Stomach smooth muscle (tissue), 2 donors: Measurements from ENCODE around the gene ADAM21.
A peak's percentile ranks its signal among the peaks of the same experiment; 100 is the strongest.
"Not testable (repeated sequence)": the region's sequence is repeated elsewhere in the genome, so short reads cannot be mapped to it uniquely, and the experiment has no call there.

Source experiments
- H3K27ac ChIP-seq: one replicate; pipeline ENCODE4 v1.7.0; 2013; ENCODE audit warnings: mild to moderate bottlenecking, low read length, inconsistent platforms
- H3K27me3 ChIP-seq, 2 donors: one replicate each; pipeline ENCODE4 v1.7.0; 2013; ENCODE audit warnings: low read length in 2 of 2; ENCODE audit not compliant: insufficient read depth in 2 of 2, control insufficient read depth in 1 of 2
- H3K36me3 ChIP-seq, 2 donors: one replicate each; pipeline ENCODE4 v1.7.0; 2013; ENCODE audit warnings: low read length in 2 of 2; ENCODE audit not compliant: control insufficient read depth in 2 of 2, insufficient read depth in 2 of 2
- H3K4me1 ChIP-seq: one replicate; pipeline ENCODE4 v1.7.0; 2013; ENCODE audit warnings: low read length; ENCODE audit not compliant: control insufficient read depth, insufficient read depth
- H3K4me3 ChIP-seq, 2 donors: one replicate each; pipeline ENCODE4 v1.7.0; 2013; ENCODE audit warnings: low read length in 2 of 2
- H3K9ac ChIP-seq, 2 donors: one replicate each; pipeline ENCODE4 v1.7.0; 2013; ENCODE audit warnings: low read length in 2 of 2, mild to moderate bottlenecking in 1 of 2
- H3K9me3 ChIP-seq, 2 donors: one replicate each; pipeline ENCODE4 v1.7.0; 2013; ENCODE audit warnings: low read length in 2 of 2; ENCODE audit not compliant: control insufficient read depth in 2 of 2
- donor health status: healthy.
- donor health status: Pancreatic carcinoma.

The ADAM21 gene

GRCh38 chr14:70451874-70452273 lies at the start of gene ADAM21:
Gene ADAM21, plus strand, starts transcription at chr14:70452174. Its CDS starts 5,326 bp downstream, at chr14:70457500.
- Histone ChIP-seq H3K4me1 (no peaks in the 10 kb centered on the region), H3K27ac (no peak within 1 kb of the TSS), H3K27me3 (no peaks in the 10 kb centered on the region), H3K9me3 (no peaks in the 10 kb centered on the region), H3K4me3 (no peak within 1 kb of the TSS), H3K36me3 (no peaks in the 10 kb centered on the region), H3K9ac (no peak within 1 kb of the TSS)

- not testable (repeated sequence) for H3K9me3 ChIP-seq, H3K27me3 ChIP-seq, H3K36me3 ChIP-seq, H3K9ac ChIP-seq, H3K27ac ChIP-seq, H3K4me3 ChIP-seq, H3K4me1 ChIP-seq
Observed at GRCh38 chr14:70403335-70403734, 48.6 kb upstream of the ADAM21 start.

- not testable (repeated sequence) for H3K27ac ChIP-seq, H3K9ac ChIP-seq, H3K9me3 ChIP-seq, H3K27me3 ChIP-seq, H3K4me1 ChIP-seq, H3K4me3 ChIP-seq, H3K36me3 ChIP-seq
Observed at GRCh38 chr14:70406216-70406615, 45.8 kb upstream of the ADAM21 start.

GRCh38 chr14:70407621-70408020 lies 44.4 kb upstream of the ADAM21 start:
- Histone ChIP-seq H3K9me3 (no peaks in the 10 kb centered on the region), H3K27me3 (no peaks in the 10 kb centered on the region), H3K4me3 (no peak overlapping the region), H3K36me3 (peaks cover 3 to 5% of the 10 kb centered on the region in 2 donors), H3K4me1 (no peaks in the 10 kb centered on the region), H3K27ac (no peak overlapping the region), H3K9ac (no peak overlapping the region)

GRCh38 chr14:70415788-70416187 lies 36.2 kb upstream of the ADAM21 start:
- Histone ChIP-seq H3K9ac (peak overlapping the region in 1 of 2 donors; percentile 25), H3K9me3 (no peaks in the 10 kb centered on the region), H3K4me3 (peak overlapping the region; percentile 45 to 97), H3K27me3 (no peaks in the 10 kb centered on the region), H3K36me3 (peaks cover 0 to 2% of the 10 kb centered on the region in 2 donors), H3K4me1 (peaks cover 3% of the 10 kb centered on the region), H3K27ac (no peak overlapping the region)

- Histone ChIP-seq H3K9ac (peak overlapping the region; percentile 89 to 92), H3K4me1 (peaks cover 3% of the 10 kb centered on the region), H3K27ac (peak overlapping the region; percentile 38), H3K27me3 (no peaks in the 10 kb centered on the region), H3K9me3 (no peaks in the 10 kb centered on the region), H3K36me3 (peaks cover 0 to 2% of the 10 kb centered on the region in 2 donors), H3K4me3 (peak overlapping the region; percentile 97)
Observed at GRCh38 chr14:70416338-70416724, 35.6 kb upstream of the ADAM21 start.

- H3K27ac ChIP-seq: peak within 1 kb of the TSS; percentile 38
- no peaks in the 10 kb centered on the region for H3K27me3 ChIP-seq
Observed at GRCh38 chr14:70416725-70417349, 35.1 kb upstream of the ADAM21 start, which contains the start of gene SYNJ2BP. Gene SYNJ2BP, minus strand, starts transcription at chr14:70417090. Its CDS starts 127 bp downstream, at chr14:70416963.

GRCh38 chr14:70419270-70419931 lies 32.6 kb upstream of the ADAM21 start:
- not testable (repeated sequence) for H3K27me3 ChIP-seq, H3K4me1 ChIP-seq, H3K4me3 ChIP-seq, H3K36me3 ChIP-seq, H3K27ac ChIP-seq, H3K9ac ChIP-seq, H3K9me3 ChIP-seq

More at GRCh38 chr14:70416725-70417349, 35.1 kb upstream of the ADAM21 start, which contains the start of gene SYNJ2BP:
- Histone ChIP-seq H3K9ac (peak within 1 kb of the TSS; percentile 89 to 92), H3K9me3 (no peaks in the 10 kb centered on the region), H3K36me3 (peaks cover 0 to 2% of the 10 kb centered on the region in 2 donors), H3K4me1 (peaks cover 3% of the 10 kb centered on the region), H3K4me3 (peak within 1 kb of the TSS; percentile 97)

- H3K4me3 ChIP-seq: no peak overlapping the region
- no peak overlapping the region for H3K27ac ChIP-seq
- no peaks in the 10 kb centered on the region for H3K9me3 ChIP-seq
- no peaks in the 10 kb centered on the region for H3K4me1 ChIP-seq
- no peaks in the 10 kb centered on the region for H3K27me3 ChIP-seq
- no peak overlapping the region for H3K9ac ChIP-seq
- H3K36me3 ChIP-seq: no peaks in the 10 kb centered on the region
Observed at GRCh38 chr14:70422538-70422937, 29.4 kb upstream of the ADAM21 start.

- H3K27ac ChIP-seq: no peak overlapping the region
- H3K9ac ChIP-seq: no peak overlapping the region
- no peaks in the 10 kb centered on the region for H3K27me3 ChIP-seq
- H3K4me3 ChIP-seq: no peak overlapping the region
- no peaks in the 10 kb centered on the region for H3K4me1 ChIP-seq
- H3K9me3 ChIP-seq: no peaks in the 10 kb centered on the region
- H3K36me3 ChIP-seq: no peaks in the 10 kb centered on the region
Observed at GRCh38 chr14:70425354-70425753, 26.6 kb upstream of the ADAM21 start.

GRCh38 chr14:70426555-70426954 lies 25.4 kb upstream of the ADAM21 start:
- not testable (repeated sequence) for H3K4me1 ChIP-seq, H3K27ac ChIP-seq, H3K27me3 ChIP-seq, H3K36me3 ChIP-seq, H3K9me3 ChIP-seq, H3K4me3 ChIP-seq, H3K9ac ChIP-seq
